Neural crest cell (in vitro differentiated cells): Measurements from ENCODE around the gene AMT. TPM values are rescaled to one million over a fixed set of nuclear protein-coding genes. Genes with fewer than 3 reads are reported as not detected.

Experiments used
- DNase-seq: peaks from one replicate; pipeline ENCODE4 v3.0.0; 2021; ENCODE audit warnings: low read depth, mixed read lengths, low spot score
- H3K27ac Mint-ChIP-seq: one replicate; pipeline ENCODE4 v1.8.0; 2021; ENCODE audit warnings: mild to moderate bottlenecking, mixed read lengths; ENCODE audit not compliant: unreplicated experiment
- H3K27me3 Mint-ChIP-seq: 2 replicates; pipeline ENCODE4 v1.8.0; 2021; ENCODE audit warnings: low read depth, mild to moderate bottlenecking, mixed read lengths
- H3K36me3 Mint-ChIP-seq: 2 replicates; pipeline ENCODE4 v1.8.0; 2021; ENCODE audit warnings: low read depth, mild to moderate bottlenecking, mixed read lengths
- H3K4me1 Mint-ChIP-seq: 2 replicates; pipeline ENCODE4 v1.8.0; 2021; ENCODE audit warnings: mixed read lengths
- H3K4me3 Mint-ChIP-seq: one replicate; pipeline ENCODE4 v1.8.0; 2021; ENCODE audit warnings: mild to moderate bottlenecking, mixed read lengths
- H3K9me3 Mint-ChIP-seq: 2 replicates; pipeline ENCODE4 v1.8.0; 2021; ENCODE audit warnings: mixed read lengths
- CTCF ChIP-seq: fragments of 200-600 bp; sonication (generic); conservative IDR thresholded peaks from 2 replicates; pipeline ENCODE4 v1.5.0; 2021; ENCODE audit warnings: antibody characterized with exemption, mild to moderate bottlenecking
- total RNA-seq: library from RNA; stranded (reverse); gene quantifications from 2 replicates; pipeline ENCODE4 v1.2.1, GENCODE V29; 2021

The AMT gene
- total RNA-seq, 1 donor from 2014 or later, result 14.0 TPM

- DNase-seq, result no peak
- Mint-ChIP-seq H3K4me1 (peaks cover 8% of the 10 kb centered on the region), H3K4me3 (no peak overlapping the region), H3K27ac (no peak overlapping the region), H3K27me3 (no peaks in the 10 kb centered on the region), H3K36me3 (peaks cover 3% of the 10 kb centered on the region), H3K9me3 (no peaks in the 10 kb centered on the region)
- no peak for TF ChIP-seq CTCF
Observed at GRCh38 chr3:49389297-49389696, 33.0 kb downstream of the AMT start.

GRCh38 chr3:49388289-49388820 lies 33.9 kb downstream of the AMT start:
- peaks cover 3% of the 10 kb centered on the region for H3K36me3 Mint-ChIP-seq
- H3K27me3 Mint-ChIP-seq, result no peaks in the 10 kb centered on the region
- no peak overlapping the region for H3K27ac Mint-ChIP-seq
- no peaks in the 10 kb centered on the region for H3K9me3 Mint-ChIP-seq
- H3K4me1 Mint-ChIP-seq, result peaks cover 11% of the 10 kb centered on the region
- TF ChIP-seq CTCF, result no peak
- H3K4me3 Mint-ChIP-seq, result no peak overlapping the region
- no peak for DNase-seq

GRCh38 chr3:49387721-49388120 lies 34.6 kb downstream of the AMT start:
- TF ChIP-seq CTCF, result no peak
- H3K27me3 Mint-ChIP-seq, result no peaks in the 10 kb centered on the region
- H3K4me1 Mint-ChIP-seq, result peaks cover 12% of the 10 kb centered on the region
- H3K9me3 Mint-ChIP-seq, result no peaks in the 10 kb centered on the region
- no peak overlapping the region for H3K27ac Mint-ChIP-seq
- no peak for DNase-seq
- H3K4me3 Mint-ChIP-seq, result no peak overlapping the region
- H3K36me3 Mint-ChIP-seq, result peaks cover 3% of the 10 kb centered on the region

- no peaks in the 10 kb centered on the region for H3K9me3 Mint-ChIP-seq
- peaks cover 3% of the 10 kb centered on the region for H3K36me3 Mint-ChIP-seq
- no peak for TF ChIP-seq CTCF
- no peak for DNase-seq
- H3K4me1 Mint-ChIP-seq, result peaks cover 12% of the 10 kb centered on the region
- no peak overlapping the region for H3K4me3 Mint-ChIP-seq
- H3K27ac Mint-ChIP-seq, result no peak overlapping the region
- H3K27me3 Mint-ChIP-seq, result no peaks in the 10 kb centered on the region
Observed at GRCh38 chr3:49386056-49386756, 36.1 kb downstream of the AMT start.

GRCh38 chr3:49385617-49386016 lies 36.7 kb downstream of the AMT start:
- no peak for TF ChIP-seq CTCF
- H3K27ac Mint-ChIP-seq, result no peak overlapping the region
- no peaks in the 10 kb centered on the region for H3K9me3 Mint-ChIP-seq
- DNase-seq, result no peak
- H3K27me3 Mint-ChIP-seq, result no peaks in the 10 kb centered on the region
- H3K4me1 Mint-ChIP-seq, result peaks cover 12% of the 10 kb centered on the region
- H3K4me3 Mint-ChIP-seq, result no peak overlapping the region
- H3K36me3 Mint-ChIP-seq, result peaks cover 3% of the 10 kb centered on the region
